GM18526 (cell line): ENCODE results near the gene MPP7.

ENCODE experiments used
- POLR2A ChIP-seq: IDR thresholded peaks from 3 replicates; pipeline ENCODE4 v1.6.1; 2011; ENCODE audit not compliant: insufficient read length; ENCODE audit errors: extremely low read depth

MPP7 gene

DNA sequence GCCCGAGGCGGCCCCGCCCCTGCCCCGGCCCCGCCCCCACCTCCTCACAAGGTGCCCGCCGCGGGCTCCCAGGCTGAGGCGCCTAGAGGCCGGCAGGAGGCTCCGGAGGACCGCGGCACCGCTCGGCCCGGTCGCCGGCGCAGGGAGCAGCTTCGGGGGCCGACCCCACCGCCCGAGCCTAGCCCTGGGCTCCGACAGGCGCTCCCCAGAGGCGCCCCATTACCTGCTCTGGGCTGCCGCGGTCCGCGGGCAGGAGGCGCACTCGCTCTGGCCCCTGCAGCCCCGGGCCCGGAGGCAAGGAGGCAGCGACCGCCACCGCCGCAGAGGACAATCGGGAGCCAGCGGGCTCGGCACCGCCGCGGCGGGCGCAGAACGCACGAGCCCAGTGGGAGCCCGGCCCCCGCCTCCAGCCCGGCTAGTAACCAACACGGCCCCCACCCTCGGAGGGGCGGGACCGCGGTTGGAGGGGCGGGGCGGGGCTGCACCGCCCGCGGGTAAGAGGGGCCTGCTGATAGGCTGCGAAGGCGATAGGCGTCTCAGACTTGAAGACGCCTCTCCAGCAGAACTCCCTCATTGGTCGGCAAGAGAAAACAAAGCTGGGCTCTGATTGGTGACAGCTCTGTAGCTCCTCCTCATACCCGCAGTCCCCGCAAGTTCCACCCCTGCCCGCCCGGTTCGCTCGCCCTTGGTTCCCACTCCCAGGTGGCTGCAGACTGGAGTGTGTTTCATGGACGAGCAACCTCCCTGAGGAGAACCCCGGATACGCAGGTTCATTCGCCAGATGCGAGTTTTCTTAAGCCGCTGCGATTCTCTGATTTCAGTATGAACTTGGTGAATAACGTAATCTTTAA lies at the start of gene MPP7:
MPP7 (minus strand) TSS at position 427 of the 851 bp plus-strand sequence. CDS start 64,460 bp downstream, outside the sequence.
- TF ChIP-seq POLR2A, result no peak

DNA sequence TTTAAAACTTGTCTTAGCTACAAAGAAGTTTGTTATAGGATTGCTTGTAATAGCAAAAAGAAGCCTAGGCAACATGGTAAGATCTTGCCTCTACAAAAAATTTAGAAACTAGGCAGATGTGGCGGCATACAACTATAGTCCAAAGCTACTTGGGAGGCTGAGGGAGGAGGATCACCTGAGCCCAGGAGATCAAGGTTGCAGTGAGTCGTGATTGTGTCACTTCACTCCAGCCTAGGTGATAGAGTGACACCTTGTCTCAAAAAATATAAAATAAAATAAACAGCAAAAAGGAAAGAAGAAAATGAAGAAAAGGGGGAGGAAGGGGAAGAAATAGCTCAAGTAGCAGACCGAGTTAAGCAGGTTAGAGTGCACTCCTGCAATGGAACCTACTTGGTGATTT lies 47.0 kb upstream of the MPP7 start:
- no peak for TF ChIP-seq POLR2A

DNA sequence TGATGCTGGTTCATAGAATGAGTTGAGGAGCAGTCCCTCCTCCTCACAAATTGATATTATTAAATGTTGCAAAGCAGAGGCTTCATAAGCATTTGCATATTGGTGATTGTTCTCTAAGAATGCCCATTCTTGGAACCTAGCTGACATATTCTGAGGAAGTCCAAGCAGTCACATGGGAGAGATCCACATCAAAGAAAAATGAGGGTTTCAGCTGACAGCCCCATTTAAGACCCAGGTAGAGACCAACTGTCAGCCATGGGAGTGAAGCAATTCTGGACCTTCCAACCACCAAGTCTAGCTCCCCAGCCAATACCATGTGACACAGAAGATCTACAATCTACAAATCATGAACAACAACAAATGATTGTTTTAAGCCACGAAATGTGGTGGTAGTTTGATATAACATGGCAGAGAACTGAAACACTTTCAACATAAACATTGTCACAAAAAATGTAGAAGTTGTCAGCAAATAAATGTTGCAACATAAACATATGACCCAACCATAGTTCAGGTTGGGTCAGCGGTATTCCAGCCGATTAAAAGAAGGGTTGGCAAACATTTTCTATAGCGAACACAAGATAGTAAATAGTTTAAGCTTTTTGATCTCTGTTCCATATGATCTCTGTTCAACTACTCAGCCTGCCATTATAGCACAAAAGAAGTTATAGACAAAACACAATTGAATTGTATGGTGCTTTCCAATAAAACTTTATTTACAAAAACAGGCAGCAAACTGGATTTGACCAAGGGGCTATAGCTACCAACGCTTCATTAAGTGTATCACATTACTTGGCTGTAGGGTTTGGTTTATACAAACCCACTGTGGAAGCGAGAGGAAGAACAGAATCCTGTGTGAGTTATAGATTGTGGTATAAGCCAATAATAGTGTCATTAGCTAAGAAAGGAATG lies 41.4 kb upstream of the MPP7 start:
- TF ChIP-seq POLR2A, result no peak

DNA sequence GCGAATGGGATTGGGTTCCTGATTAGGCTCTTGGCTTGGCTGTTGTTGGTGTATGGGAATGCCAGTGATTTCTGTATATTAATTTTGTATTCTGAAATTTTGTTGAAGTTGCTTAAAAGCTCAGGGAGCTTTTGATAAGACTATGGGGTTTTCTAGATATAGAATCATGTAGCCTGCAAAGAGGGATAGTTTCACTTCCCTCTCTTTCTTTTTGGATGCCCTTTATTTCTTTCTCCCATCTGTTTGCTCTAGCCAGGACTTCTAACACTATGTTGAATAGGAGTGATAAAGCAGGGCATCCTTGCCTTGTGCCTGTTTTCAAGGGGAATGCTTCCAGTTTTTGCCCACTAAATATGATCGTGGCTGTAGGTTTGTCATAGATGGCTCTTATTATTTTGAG lies 40.4 kb upstream of the MPP7 start:
- no peak for TF ChIP-seq POLR2A

DNA sequence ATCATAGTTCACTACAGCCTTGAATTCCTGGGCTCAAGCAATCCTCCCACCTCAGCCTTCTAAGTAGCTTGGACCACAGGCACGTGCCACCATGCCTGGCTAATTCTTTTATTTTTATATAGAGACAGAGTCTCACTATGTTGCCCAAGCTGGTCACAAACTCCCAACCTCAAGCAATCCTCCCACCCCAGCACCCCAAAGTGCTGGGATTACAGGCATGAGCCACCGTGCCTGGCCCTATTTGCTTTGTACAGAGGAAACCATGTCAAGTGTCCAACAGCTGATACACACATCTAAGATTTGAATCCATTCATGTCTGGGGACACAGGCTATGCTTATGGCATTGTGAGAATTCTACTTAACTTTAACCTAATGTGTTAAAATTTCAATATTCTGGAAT lies 29.9 kb upstream of the MPP7 start:
- no peak for TF ChIP-seq POLR2A

DNA sequence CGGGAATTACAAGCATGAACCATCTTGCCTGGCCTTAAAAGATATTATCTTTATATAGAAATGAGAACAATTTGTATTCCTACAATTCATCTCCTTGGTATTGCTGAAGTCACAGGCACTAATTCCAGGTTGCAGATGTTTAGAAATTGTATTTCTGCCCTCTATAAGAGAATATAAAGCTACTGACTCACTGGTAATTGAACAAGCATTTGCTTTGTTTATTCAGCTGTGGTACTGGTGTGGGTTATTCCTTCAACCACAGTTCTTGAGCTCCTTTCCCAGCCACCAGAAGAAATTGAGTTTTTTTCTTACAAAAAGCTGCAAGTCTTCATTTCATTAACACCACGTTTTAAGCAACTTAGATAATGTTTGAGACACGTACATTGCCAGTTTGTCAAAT lies 29.0 kb upstream of the MPP7 start:
- no peak for TF ChIP-seq POLR2A

DNA sequence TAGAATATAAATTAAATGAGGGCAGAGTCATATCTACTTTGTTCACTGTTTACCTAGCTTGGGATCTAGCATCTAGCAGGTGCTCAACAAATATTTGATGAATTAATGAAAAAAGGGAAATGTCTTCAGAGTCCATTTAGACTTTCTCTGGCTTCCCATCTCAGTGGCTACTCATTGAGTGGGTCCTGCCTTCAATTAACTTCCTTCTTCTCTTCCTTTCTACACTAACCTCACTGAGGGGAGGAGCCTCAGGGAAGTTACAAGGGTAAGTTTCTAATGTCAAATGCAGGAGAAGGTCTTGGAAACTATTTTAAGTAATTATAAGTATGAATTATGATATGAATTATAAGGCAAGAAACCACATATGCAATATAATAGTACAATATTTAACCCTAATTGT lies 28.2 kb upstream of the MPP7 start:
- TF ChIP-seq POLR2A, result no peak

DNA sequence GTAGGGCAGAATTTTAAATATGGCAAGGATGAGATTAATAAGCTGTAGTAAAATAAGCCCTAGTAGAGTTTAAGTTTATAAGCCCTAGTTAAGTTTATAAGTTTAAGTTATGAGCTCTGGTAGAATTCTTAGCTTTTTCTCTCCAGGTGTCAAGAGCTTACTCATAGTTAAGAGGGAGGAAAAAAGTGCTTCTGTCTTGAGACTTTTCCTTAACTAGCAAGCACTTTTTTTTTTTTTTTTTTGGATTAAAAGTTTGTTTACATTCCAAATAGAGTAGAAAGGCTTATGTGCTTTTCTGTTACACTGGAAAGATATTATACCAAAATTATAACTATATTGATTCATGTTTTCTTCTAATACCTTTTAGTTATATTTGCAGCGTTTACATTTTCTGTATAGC lies 25.5 kb upstream of the MPP7 start:
- TF ChIP-seq POLR2A, result no peak

DNA sequence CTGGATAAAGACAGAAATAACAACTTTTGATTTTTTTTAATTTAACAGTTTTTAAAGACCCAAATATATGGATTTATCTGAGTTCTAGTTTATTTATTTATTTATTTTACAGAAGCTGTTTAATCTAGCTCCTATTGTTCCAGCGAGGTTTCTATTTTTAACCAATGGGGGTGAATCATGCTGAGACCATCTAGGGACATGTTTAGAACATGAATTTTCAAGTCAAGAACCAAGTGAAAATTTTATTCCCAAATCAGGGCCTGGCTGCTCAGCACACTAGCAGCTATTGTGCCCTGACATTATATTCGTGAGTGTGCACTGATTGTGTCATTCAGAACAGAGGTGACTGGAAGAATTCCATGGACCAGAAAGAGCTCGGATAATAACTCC lies 24.6 kb upstream of the MPP7 start:
- TF ChIP-seq POLR2A, result no peak

DNA sequence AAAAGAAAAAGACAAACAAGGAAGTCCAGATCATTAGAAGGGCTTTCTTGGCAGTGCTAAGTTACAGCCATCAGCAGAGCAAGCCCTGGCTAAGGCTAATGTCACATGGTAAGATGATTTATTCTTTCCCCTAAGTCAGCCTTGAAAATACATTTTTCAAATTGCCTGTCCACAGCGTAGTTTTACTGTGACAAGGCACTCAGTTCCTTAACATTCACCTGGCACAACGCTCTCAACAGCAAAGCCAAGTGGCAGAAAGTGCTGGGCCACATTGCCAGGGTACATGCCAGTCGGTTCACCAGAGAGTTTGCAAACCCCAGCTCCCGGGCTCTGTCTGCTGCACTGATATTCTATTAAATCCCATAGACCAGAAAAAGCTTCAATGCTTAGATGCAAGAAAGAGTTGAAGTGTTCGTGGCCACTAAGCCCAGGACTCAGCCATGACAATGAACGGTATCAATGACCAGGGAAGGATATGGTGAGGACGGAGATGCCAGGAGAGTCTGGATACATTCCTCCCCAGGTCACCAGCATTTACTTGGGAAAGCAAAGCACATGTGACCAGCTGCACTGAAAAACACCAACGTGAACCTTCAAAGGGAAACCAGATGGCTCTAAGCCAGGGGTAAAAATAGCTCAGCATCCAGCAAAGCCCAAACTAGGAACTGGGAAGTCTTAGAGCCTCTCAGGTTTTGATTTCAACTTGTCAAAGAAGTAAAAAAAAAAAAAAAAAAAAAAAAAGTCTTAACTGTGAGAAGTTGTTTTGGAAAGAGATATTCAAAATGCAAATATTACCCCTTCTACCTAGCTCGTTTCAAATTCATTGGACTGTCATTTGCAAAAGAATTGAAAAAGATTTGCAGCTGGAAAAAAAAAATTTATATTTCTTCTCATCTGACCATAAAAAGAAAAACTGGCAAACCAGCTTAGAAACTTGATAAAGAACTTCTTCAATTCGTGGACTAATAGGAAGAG lies 23.9 kb upstream of the MPP7 start:
- no peak for TF ChIP-seq POLR2A

DNA sequence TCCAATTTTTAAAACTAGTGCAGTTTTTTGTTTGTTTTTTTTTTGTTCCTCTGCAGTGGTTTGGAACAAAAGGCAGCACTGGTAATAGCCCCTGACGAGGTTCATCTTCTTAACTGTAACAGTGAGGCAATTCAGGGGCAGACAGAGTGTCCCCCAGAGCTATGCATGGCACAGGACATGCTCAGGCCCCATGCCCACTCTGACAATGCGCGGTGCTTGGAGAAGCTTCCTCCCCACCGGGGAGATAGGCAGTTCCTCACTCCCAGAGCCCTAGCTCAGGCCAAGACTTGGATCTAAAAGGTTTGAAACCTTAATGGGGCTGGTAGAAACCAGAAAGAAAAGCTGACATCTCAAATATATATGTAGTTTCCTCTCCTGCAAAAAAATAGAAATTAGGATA lies 17.9 kb upstream of the MPP7 start:
- TF ChIP-seq POLR2A, result no peak

DNA sequence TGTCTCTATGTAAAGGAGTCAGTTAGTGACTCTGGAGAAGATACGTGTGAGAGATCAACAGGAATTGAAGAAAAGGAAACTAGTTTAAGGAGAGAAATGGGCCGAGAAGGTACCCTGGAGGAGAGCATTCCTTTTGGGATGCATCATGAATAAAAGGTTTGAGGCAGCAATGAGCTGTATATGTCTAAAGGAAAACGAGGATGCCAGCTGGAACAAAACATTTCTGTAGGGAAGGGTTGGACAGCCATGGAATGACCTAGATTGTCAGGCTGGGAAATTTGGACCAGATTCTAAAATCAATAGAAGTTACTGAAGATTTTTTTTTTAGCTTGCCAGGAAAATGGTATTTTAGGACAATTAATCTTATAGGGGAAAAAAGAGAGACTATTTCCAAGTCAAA lies 17.2 kb upstream of the MPP7 start:
- no peak for TF ChIP-seq POLR2A

DNA sequence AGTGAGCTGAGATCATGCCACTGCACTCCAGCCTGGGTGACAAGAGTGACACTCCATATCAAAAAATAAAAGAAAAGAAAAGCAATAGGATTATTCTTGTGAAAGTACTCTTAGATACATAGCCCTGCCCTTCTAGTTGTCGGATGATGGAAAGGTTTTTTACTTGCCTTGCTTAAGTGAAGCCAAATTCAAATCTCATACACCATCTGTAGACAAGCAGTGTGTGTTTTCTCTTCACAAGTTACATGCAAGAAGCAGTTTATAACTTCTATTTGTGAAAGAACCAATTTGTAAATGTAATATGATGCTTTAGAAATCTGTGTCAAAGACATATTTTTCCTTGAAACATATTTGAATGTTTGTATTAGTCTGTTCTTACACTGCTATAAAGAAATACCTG lies 15.8 kb upstream of the MPP7 start:
- no peak for TF ChIP-seq POLR2A

DNA sequence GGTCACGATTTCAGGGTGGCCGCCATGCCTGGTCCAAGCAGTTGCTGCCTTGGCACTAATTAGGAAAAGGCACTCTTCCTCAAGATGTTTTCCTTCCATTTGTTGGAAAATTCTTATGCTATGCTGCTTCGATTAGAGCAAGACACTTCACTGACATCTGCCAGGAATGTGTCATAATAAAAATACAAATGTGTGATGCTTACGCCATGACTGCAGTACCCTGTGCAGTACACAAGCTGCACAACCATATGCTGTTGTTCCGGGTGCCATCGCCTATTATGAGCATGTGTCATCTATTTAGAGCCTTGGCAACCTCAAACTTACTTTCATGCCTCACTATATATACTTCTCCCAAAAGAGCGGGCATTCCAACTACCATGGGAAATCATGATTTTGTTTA lies 14.9 kb upstream of the MPP7 start:
- no peak for TF ChIP-seq POLR2A

DNA sequence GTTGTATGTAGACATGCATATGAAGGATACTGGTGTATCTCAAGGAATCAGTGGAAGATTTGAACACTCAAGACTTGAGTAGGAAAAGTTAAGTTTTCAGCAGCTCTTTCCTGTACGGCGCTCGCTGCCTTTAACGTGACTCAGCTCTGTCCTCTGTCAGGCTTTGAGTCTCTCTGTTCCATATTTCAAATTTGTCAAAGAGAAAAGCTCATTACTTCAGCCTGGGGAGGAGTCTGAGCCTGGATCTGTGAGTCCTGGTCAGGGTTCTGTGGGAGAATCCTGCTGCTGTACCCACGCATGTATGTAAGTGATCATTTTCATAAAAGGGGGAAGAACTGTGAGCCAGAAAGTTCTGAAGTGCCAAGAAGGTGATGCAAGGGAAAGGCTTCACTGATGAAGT lies 13.8 kb upstream of the MPP7 start:
- no peak for TF ChIP-seq POLR2A
